SKM-1 (cell line): ENCODE results near the gene HSPA8.
"Not testable (repeated sequence)": the region's sequence is repeated elsewhere in the genome, so short reads cannot be mapped to it uniquely, and the experiment has no call there.

Experiments
- DNase-seq: peaks from one replicate; lab custom pipeline; 2025; ENCODE audit not compliant: unreplicated experiment; lab: John Stamatoyannopoulos, UW

Gene HSPA8

GRCh38 chr11:123061403-123062157, at the start of gene HSPA8:
Gene HSPA8 (minus strand): TSS chr11:123062136. CDS start chr11:123061324, 812 bp downstream.
- DNase-seq, result no peak

GRCh38 chr11:123111465-123111864, 49.5 kb upstream of the HSPA8 start:
- peak; percentile 60 for DNase-seq

- no peak for DNase-seq
Observed at GRCh38 chr11:123110397-123110796, 48.5 kb upstream of the HSPA8 start.

GRCh38 chr11:123107945-123108495, 46.1 kb upstream of the HSPA8 start:
- DNase-seq, result no peak

GRCh38 chr11:123104697-123105096, 42.8 kb upstream of the HSPA8 start:
- DNase-seq, result no peak

GRCh38 chr11:123103326-123103980, 41.5 kb upstream of the HSPA8 start:
- no peak for DNase-seq

- DNase-seq, result no peak
Observed at GRCh38 chr11:123100379-123101085, 38.6 kb upstream of the HSPA8 start.

GRCh38 chr11:123098990-123099389, 37.1 kb upstream of the HSPA8 start:
- no peak for DNase-seq

- no peak for DNase-seq
Observed at GRCh38 chr11:123093739-123094138, 31.8 kb upstream of the HSPA8 start.

GRCh38 chr11:123091506-123091905, 29.6 kb upstream of the HSPA8 start:
- no peak for DNase-seq

GRCh38 chr11:123090168-123090567, 28.2 kb upstream of the HSPA8 start:
- not testable (repeated sequence) for DNase-seq

- DNase-seq, result not testable (repeated sequence)
Observed at GRCh38 chr11:123088896-123089295, 27.0 kb upstream of the HSPA8 start.

- DNase-seq, result not testable (repeated sequence)
Observed at GRCh38 chr11:123087657-123088056, 25.7 kb upstream of the HSPA8 start.

GRCh38 chr11:123086305-123086704, 24.4 kb upstream of the HSPA8 start:
- DNase-seq, result no peak

GRCh38 chr11:123085497-123085896, 23.6 kb upstream of the HSPA8 start:
- no peak for DNase-seq

- DNase-seq, result no peak
Observed at GRCh38 chr11:123084454-123084853, 22.5 kb upstream of the HSPA8 start.

GRCh38 chr11:123083623-123084029, 21.7 kb upstream of the HSPA8 start:
- no peak for DNase-seq

GRCh38 chr11:123082977-123083376, 21.0 kb upstream of the HSPA8 start:
- no peak for DNase-seq

- DNase-seq, result no peak
Observed at GRCh38 chr11:123080015-123080414, 18.1 kb upstream of the HSPA8 start.

- no peak for DNase-seq
Observed at GRCh38 chr11:123076484-123076883, 14.5 kb upstream of the HSPA8 start.

GRCh38 chr11:123073343-123074057, 11.6 kb upstream of the HSPA8 start:
- no peak for DNase-seq
